ENCODE results near the gene CNN1. TPM values are rescaled to one million over a fixed set of nuclear protein-coding genes. Genes with fewer than 3 reads are reported as not detected.
A peak's percentile ranks its signal among the peaks of the same experiment; 100 is the strongest.
"Not testable (repeated sequence)": the region's sequence is repeated elsewhere in the genome, so short reads cannot be mapped to it uniquely, and the experiment has no call there.

The CNN1 gene
- total and polyA plus RNA-seq, 11 donors: 68.6 to 979 (median 164) TPM

DNA sequence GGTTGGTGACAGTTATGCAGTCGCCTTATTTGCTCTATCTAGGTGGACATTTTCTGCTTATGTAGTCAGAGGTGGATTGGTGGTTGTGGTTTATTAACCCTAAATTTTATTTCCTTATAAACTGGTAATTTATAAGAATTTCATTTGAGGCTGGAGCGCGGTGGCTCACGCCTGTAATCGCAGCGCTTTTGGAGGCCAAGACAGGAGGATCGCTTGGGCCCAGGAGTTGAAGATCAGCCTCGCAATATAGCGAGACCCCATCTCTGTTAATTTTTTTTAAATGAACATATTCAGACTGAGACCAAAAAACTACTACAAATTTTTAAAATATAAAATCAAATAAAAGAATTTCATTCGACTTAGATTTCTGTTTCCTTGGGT lies 59.4 kb downstream of the CNN1 start:
- Histone ChIP-seq H3K36me3 (peaks cover 0 to 4% (median 0%) of the 10 kb centered on the region in 9 donors), H3K4me3 (peak overlapping the region; percentile 70 to 99 (median 88)), H3K27ac (peak overlapping the region in 9 of 12 donors; percentile 86 to 95 (median 92)), H3K4me1 (peaks cover 0 to 19% (median 12%) of the 10 kb centered on the region in 12 donors), H3K9me3 (no peaks in the 10 kb centered on the region), H3K27me3 (no peaks in the 10 kb centered on the region)
- WGBS, 4 donors: 61 to 74% (median 70%) methylated on average over 10 of the region's 10 CpGs
- intact Hi-C loops (cut with DNase I): loop anchor here in 3 of 10 donors (5.0 to 10.0 kb wide), 3 partner anchors 41 to 223 kb away; partner anchors contain the start of genes ELOF1 (in 1 of the 3), SWSAP1 (in 1 of the 3) and ZNF653 (in 1 of the 3)
- TF ChIP-seq POLR2A (IDR thresholded peaks at IDR 0.05): no peak
- TF ChIP-seq, protein P1, sequence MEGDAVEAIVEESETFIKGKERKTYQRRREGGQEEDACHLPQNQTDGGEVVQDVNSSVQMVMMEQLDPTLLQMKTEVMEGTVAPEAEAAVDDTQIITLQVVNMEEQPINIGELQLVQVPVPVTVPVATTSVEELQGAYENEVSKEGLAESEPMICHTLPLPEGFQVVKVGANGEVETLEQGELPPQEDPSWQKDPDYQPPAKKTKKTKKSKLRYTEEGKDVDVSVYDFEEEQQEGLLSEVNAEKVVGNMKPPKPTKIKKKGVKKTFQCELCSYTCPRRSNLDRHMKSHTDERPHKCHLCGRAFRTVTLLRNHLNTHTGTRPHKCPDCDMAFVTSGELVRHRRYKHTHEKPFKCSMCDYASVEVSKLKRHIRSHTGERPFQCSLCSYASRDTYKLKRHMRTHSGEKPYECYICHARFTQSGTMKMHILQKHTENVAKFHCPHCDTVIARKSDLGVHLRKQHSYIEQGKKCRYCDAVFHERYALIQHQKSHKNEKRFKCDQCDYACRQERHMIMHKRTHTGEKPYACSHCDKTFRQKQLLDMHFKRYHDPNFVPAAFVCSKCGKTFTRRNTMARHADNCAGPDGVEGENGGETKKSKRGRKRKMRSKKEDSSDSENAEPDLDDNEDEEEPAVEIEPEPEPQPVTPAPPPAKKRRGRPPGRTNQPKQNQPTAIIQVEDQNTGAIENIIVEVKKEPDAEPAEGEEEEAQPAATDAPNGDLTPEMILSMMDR (IDR thresholded peaks at IDR 0.05): no peak
- DNase-seq: no peak
- no peak for ATAC-seq

DNA sequence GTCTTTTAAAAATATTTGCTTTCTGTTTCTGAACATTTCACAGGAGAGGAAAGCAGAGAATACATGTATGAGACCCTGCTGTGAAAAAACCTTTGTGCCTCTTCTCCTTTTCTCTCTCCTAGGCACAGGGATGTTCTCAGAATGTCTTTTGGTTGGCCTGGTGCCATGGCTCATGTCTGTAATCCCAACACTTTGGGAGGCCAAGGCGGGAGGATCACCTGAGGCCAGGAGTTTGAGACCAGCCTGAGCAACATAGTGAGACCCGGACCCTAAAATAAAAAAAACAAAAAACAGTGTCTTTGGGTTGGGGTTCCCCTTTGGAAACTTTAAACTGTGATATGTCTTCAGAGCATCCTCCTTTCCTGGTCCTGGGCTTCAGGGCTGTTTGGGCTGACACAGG lies 60.1 kb downstream of the CNN1 start:
- TF ChIP-seq POLR2A (IDR thresholded peaks at IDR 0.05): no peak
- TF ChIP-seq, protein P1 (IDR thresholded peaks at IDR 0.05): no peak
- DNase-seq (no peak), ATAC-seq (no peak)
- no peaks in the 10 kb centered on the region for H3K27me3 ChIP-seq
- H3K9me3 ChIP-seq: no peaks in the 10 kb centered on the region
- peaks cover 0 to 4% (median under 1%) of the 10 kb centered on the region in 9 donors for H3K36me3 ChIP-seq
- intact Hi-C loops (cut with DNase I): loop anchor here in 3 of 10 donors (5.0 to 10.0 kb wide), 3 partner anchors 41 to 224 kb away; partner anchors contain the start of genes ELOF1 (in 1 of the 3), SWSAP1 (in 1 of the 3) and ZNF653 (in 1 of the 3)
- H3K4me1 ChIP-seq: peaks cover 0 to 19% (median 12%) of the 10 kb centered on the region in 12 donors
- whole genome bisulfite sequencing, 4 donors: 89 to 100% (median 92%) methylated on average over 2 of the region's 2 CpGs
- H3K4me3 ChIP-seq: peak overlapping the region in 4 of 12 donors; percentile 88 to 98 (median 92)
- no peak overlapping the region for H3K27ac ChIP-seq

DNA sequence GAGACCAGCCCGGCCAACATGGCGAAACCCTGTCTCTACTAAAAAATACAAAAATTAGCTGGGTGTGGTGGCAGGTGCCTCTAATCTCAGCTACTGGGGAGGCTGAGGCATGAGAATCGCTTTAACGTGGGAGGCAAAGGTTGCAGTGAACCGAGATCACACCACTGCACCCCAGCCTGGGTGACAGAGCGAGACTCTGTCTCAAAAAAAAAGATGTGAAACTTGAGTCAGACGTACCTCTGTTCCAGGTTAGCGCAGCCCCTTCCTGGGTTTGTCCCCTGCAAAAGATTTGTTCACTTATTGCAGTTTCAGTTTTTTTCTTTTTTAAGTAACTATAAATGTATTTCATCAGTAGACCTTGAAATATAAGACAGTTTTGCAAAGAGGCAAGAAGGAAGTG lies 61.1 kb downstream of the CNN1 start:
- 93 to 95% (median 94%) methylated on average over 8 of the region's 8 CpGs for WGBS, 4 donors
- not testable (repeated sequence) for ATAC-seq, DNase-seq, H3K9me3 ChIP-seq, H3K27me3 ChIP-seq, H3K27ac ChIP-seq, H3K4me3 ChIP-seq
- intact Hi-C loops (cut with DNase I): loop anchor here in 3 of 10 donors (5.0 to 10.0 kb wide), 3 partner anchors 42 to 225 kb away; partner anchors contain the start of genes ELOF1 (in 1 of the 3), SWSAP1 (in 1 of the 3) and ZNF653 (in 1 of the 3)
- peaks cover 0 to 19% (median 12%) of the 10 kb centered on the region in 12 donors for H3K4me1 ChIP-seq
- H3K36me3 ChIP-seq: peaks cover 0 to 11% (median 4%) of the 10 kb centered on the region in 9 donors

Small RNAs within 50 kb of the gene (microRNA-seq; reads per million reads assigned to microRNA genes)
- gene MIR7974: 0 reads per million in 4 donors

Other genes with a start within 250 kb of the CNN1 start
- gene TSPAN16, start 242.7 kb upstream of the CNN1 start, total RNA-seq: not detected
- gene TSPAN16, start 242.7 kb upstream of the CNN1 start, polyA plus RNA-seq: not detected
- gene RAB3D, start 199.2 kb upstream of the CNN1 start, total RNA-seq: 10 to 100 TPM in 3 of 9 donors, 1 to 10 TPM in 6; 5.4 to 15.1 (median 7.4) TPM
- 1 to 10 TPM; 2.5 to 3.9 TPM for gene RAB3D, start 199.2 kb upstream of the CNN1 start, polyA plus RNA-seq
- 100 to 1,000 TPM in 3 of 9 donors, 10 to 100 TPM in 6; 68.3 to 372 (median 83.9) TPM for gene TMEM205, start 192.6 kb upstream of the CNN1 start, total RNA-seq
- 100 to 1,000 TPM; 106 to 151 TPM for gene TMEM205, start 192.6 kb upstream of the CNN1 start, polyA plus RNA-seq
- gene CCDC159, start 192.3 kb upstream of the CNN1 start, total RNA-seq: 10 to 100 TPM; 13.6 to 26.2 (median 21.9) TPM
- 10 to 100 TPM; 11.5 to 34.9 TPM for gene CCDC159, start 192.3 kb upstream of the CNN1 start, polyA plus RNA-seq
- 10 to 100 TPM in 6 of 9 donors, 1 to 10 TPM in 3; 4.5 to 24.8 (median 12.5) TPM for gene PLPPR2, start 183.4 kb upstream of the CNN1 start, total RNA-seq
- 10 to 100 TPM in 1 of 2 donors, 1 to 10 TPM in 1; 8.0 to 10.5 TPM for gene PLPPR2, start 183.4 kb upstream of the CNN1 start, polyA plus RNA-seq
- 1 to 10 TPM in 7 of 9 donors, under 1 TPM in 2; 0.67 to 1.9 (median 1.5) TPM for gene SWSAP1, start 164.2 kb upstream of the CNN1 start, total RNA-seq
- 1 to 10 TPM; 1.9 to 2.1 TPM for gene SWSAP1, start 164.2 kb upstream of the CNN1 start, polyA plus RNA-seq
- 1 to 10 TPM; 4.6 to 7.8 (median 5.7) TPM for gene EPOR, start 154.5 kb upstream of the CNN1 start, total RNA-seq
- 1 to 10 TPM; 6.1 TPM for gene EPOR, start 154.5 kb upstream of the CNN1 start, polyA plus RNA-seq
- gene RGL3, start 119.5 kb upstream of the CNN1 start, total RNA-seq: 1 to 10 TPM; 2.1 to 5.0 (median 4.0) TPM
- gene RGL3, start 119.5 kb upstream of the CNN1 start, polyA plus RNA-seq: 10 to 100 TPM in 1 of 2 donors, 1 to 10 TPM in 1; 2.2 to 11.3 TPM
- under 1 TPM in 7 of 9 donors, not detected in 2; 0.18 to 0.69 (median 0.31) TPM for gene ODAD3, start 103.7 kb upstream of the CNN1 start, total RNA-seq
- gene ODAD3, start 103.7 kb upstream of the CNN1 start, polyA plus RNA-seq: under 1 TPM; 0.37 to 0.84 TPM
- gene PRKCSH, start 103.2 kb upstream of the CNN1 start, total RNA-seq: 100 to 1,000 TPM in 6 of 9 donors, 10 to 100 TPM in 3; 69.3 to 210 (median 120) TPM
- gene PRKCSH, start 103.2 kb upstream of the CNN1 start, polyA plus RNA-seq: 100 to 1,000 TPM in 1 of 2 donors, 10 to 100 TPM in 1; 71.2 to 107 TPM
- under 1 TPM in 8 of 9 donors, not detected in 1; 0.08 to 0.75 (median 0.27) TPM for gene ELAVL3, start 57.8 kb upstream of the CNN1 start, total RNA-seq
- gene ELAVL3, start 57.8 kb upstream of the CNN1 start, polyA plus RNA-seq: under 1 TPM; 0.03 to 0.11 TPM
- 1 to 10 TPM; 2.4 to 5.5 (median 3.8) TPM for gene ZNF653, start 33.0 kb upstream of the CNN1 start, total RNA-seq
- 1 to 10 TPM; 4.0 to 8.9 TPM for gene ZNF653, start 33.0 kb upstream of the CNN1 start, polyA plus RNA-seq
- 100 to 1,000 TPM in 8 of 9 donors, 10 to 100 TPM in 1; 69.7 to 207 (median 131) TPM for gene ECSIT, start 9.7 kb upstream of the CNN1 start, total RNA-seq
- 100 to 1,000 TPM; 157 to 242 TPM for gene ECSIT, start 9.7 kb upstream of the CNN1 start, polyA plus RNA-seq
- 10 to 100 TPM; 25.0 to 41.5 (median 27.7) TPM for gene ELOF1, start 20.4 kb downstream of the CNN1 start, total RNA-seq
- 10 to 100 TPM; 47.5 to 70.3 TPM for gene ELOF1, start 20.4 kb downstream of the CNN1 start, polyA plus RNA-seq
- 10 to 100 TPM in 2 of 9 donors, 1 to 10 TPM in 6, under 1 TPM in 1; 0.56 to 54.1 (median 3.3) TPM for gene ACP5, start 38.8 kb downstream of the CNN1 start, total RNA-seq
- gene ACP5, start 38.8 kb downstream of the CNN1 start, polyA plus RNA-seq: 1 to 10 TPM; 1.6 to 1.9 TPM
- gene ZNF627, start 58.6 kb downstream of the CNN1 start, total RNA-seq: 1 to 10 TPM; 3.5 to 9.2 (median 6.0) TPM
- gene ZNF627, start 58.6 kb downstream of the CNN1 start, polyA plus RNA-seq: 1 to 10 TPM; 2.5 to 4.6 TPM
- gene ZNF823, start 200.1 kb downstream of the CNN1 start, total RNA-seq: 1 to 10 TPM; 2.6 to 5.2 (median 4.0) TPM
- 1 to 10 TPM; 1.6 to 2.2 TPM for gene ZNF823, start 200.1 kb downstream of the CNN1 start, polyA plus RNA-seq
- gene ZNF441, start 228.1 kb downstream of the CNN1 start, total RNA-seq: 1 to 10 TPM; 2.6 to 9.3 (median 4.9) TPM
- gene ZNF441, start 228.1 kb downstream of the CNN1 start, polyA plus RNA-seq: 1 to 10 TPM; 2.4 to 2.5 TPM

All from heart left ventricle (tissue), 16 donors.